Esophagus muscularis mucosa (tissue), 4 donors: ENCODE data around the gene NAA20.

ENCODE experiments used
- CTCF ChIP-seq, 3 experiments: fragments of 200-600 bp in 2 of 3; fragments of 450-650 bp in 1 of 3; sonication (generic) in 2 of 3; IDR thresholded peaks; one replicate each; pipeline ENCODE4 v1.5.1; 2017 to 2019; ENCODE audit warnings: antibody characterized with exemption in 3 of 3, mild to moderate bottlenecking in 2 of 3, moderate library complexity in 1 of 3
- EP300 ChIP-seq: sonication (generic); formaldehyde crosslinking; IDR thresholded peaks from one replicate; pipeline ENCODE4 v1.6.1; 2017; ENCODE audit warnings: antibody characterized with exemption
- POLR2A ChIP-seq: fragments of 450-650 bp; IDR thresholded peaks from one replicate; pipeline ENCODE4 v1.6.1; 2017; ENCODE audit warnings: antibody characterized with exemption, moderate library complexity, mild to moderate bottlenecking, low read depth
- POLR2AphosphoS5 ChIP-seq, 2 donors: sonication (generic); formaldehyde crosslinking; IDR thresholded peaks; one replicate each; pipeline ENCODE4 v1.6.1; 2017; ENCODE audit warnings: antibody characterized with exemption in 2 of 2

- TF ChIP-seq CTCF (IDR thresholded peaks at IDR 0.05) (no peak), POLR2A (no peak), POLR2AphosphoS5 (IDR thresholded peaks at IDR 0.05) (no peak), EP300 (no peak)
Observed at GRCh38 chr20:19991854-19992253, 25.3 kb upstream of the NAA20 start.
